Measurements from ENCODE around the gene TOX4. TPM values are rescaled to one million over a fixed set of nuclear protein-coding genes. Genes with fewer than 3 reads are reported as not detected.
"Not testable (repeated sequence)": the region's sequence is repeated elsewhere in the genome, so short reads cannot be mapped to it uniquely, and the experiment has no call there.

TOX4 gene
- total RNA-seq (2014; rRNA removed; shearing (Covaris generic)): 24.7 and 26.8 TPM in 2 replicates
- polyA plus RNA-seq (2014; cell fraction: nucleus; rRNA removed): 26.5 and 35.0 TPM in 2 replicates

GRCh38 chr14:21476925-21477681 is at the start of gene TOX4, which contains the start of gene RAB2B:
TOX4 (plus strand) TSS chr14:21477195; CDS start chr14:21477279, 84 bp downstream.
RAB2B (minus strand) TSS chr14:21476959; CDS start chr14:21476872, 87 bp downstream.
- peak; percentile 99 for DNase-seq (ENCODE audit: extremely low read depth, low read depth)

- no peak for DNase-seq (ENCODE audit: extremely low read depth, low read depth)
Measured at GRCh38 chr14:21428930-21429329, 48.1 kb upstream of the TOX4 start.

GRCh38 chr14:21431126-21431525 is 45.9 kb upstream of the TOX4 start:
- no peak for DNase-seq (ENCODE audit: extremely low read depth, low read depth)

GRCh38 chr14:21436567-21437062 is 40.4 kb upstream of the TOX4 start:
- DNase-seq (ENCODE audit: extremely low read depth, low read depth): no peak

GRCh38 chr14:21437063-21437901 is 39.7 kb upstream of the TOX4 start:
- DNase-seq (ENCODE audit: extremely low read depth, low read depth): peak; percentile 99

- DNase-seq (ENCODE audit: extremely low read depth, low read depth): no peak
Measured at GRCh38 chr14:21440859-21441258, 36.1 kb upstream of the TOX4 start.

GRCh38 chr14:21442657-21443056 is 34.3 kb upstream of the TOX4 start:
- DNase-seq (ENCODE audit: extremely low read depth, low read depth): not testable (repeated sequence)

- no peak for DNase-seq (ENCODE audit: extremely low read depth, low read depth)
Measured at GRCh38 chr14:21449899-21450216, 27.1 kb upstream of the TOX4 start.

GRCh38 chr14:21454843-21455544 is 22.0 kb upstream of the TOX4 start:
- DNase-seq (ENCODE audit: extremely low read depth, low read depth): no peak

- DNase-seq (ENCODE audit: extremely low read depth, low read depth): no peak
Measured at GRCh38 chr14:21455592-21455911, 21.4 kb upstream of the TOX4 start.

- peak; percentile 100 for DNase-seq (ENCODE audit: extremely low read depth, low read depth)
Measured at GRCh38 chr14:21455912-21456667, 20.9 kb upstream of the TOX4 start, which contains the start of gene CHD8. CHD8 (minus strand) TSS chr14:21456123; CDS start chr14:21431643, 24,480 bp downstream.

- DNase-seq (ENCODE audit: extremely low read depth, low read depth): no peak
Measured at GRCh38 chr14:21467616-21468015, 9.4 kb upstream of the TOX4 start.

- no peak for DNase-seq (ENCODE audit: extremely low read depth, low read depth)
Measured at GRCh38 chr14:21475767-21476522, 1.1 kb upstream of the TOX4 start.

GRCh38 chr14:21476523-21476924 is 471 bp upstream of the TOX4 start:
- DNase-seq (ENCODE audit: extremely low read depth, low read depth): no peak

GRCh38 chr14:21486640-21487087 is 9.7 kb downstream of the TOX4 start:
- no peak for DNase-seq (ENCODE audit: extremely low read depth, low read depth)

GRCh38 chr14:21494902-21495762 is 18.1 kb downstream of the TOX4 start:
- DNase-seq (ENCODE audit: extremely low read depth, low read depth): no peak

GRCh38 chr14:21496453-21496852 is 19.5 kb downstream of the TOX4 start:
- DNase-seq (ENCODE audit: extremely low read depth, low read depth): no peak

Measured in NCI-H460 (cell line).